DND-41 (cell line): ENCODE measurements around the gene WDR90.

ENCODE experiments used
- ATAC-seq: fragments of 200-7000 bp; cut with Tn5 transposase; 3 replicates; pipeline ENCODE4 v1.9.1; 2021; ENCODE audit warnings: low read depth; ENCODE audit not compliant: insufficient read depth
- DNase-seq: peaks from one replicate; pipeline ENCODE4 v3.0.0-alpha.2; 2020
- H2AFZ ChIP-seq: 2 replicates; pipeline ENCODE4 v1.6.0; 2012; ENCODE audit warnings: low read depth, low read length
- H3K27ac ChIP-seq: 2 replicates; pipeline ENCODE4 v1.5.1; 2012; ENCODE audit warnings: low read length, inconsistent platforms
- H3K27me3 ChIP-seq: fragments of 200-600 bp; sonication (generic); 2 replicates; pipeline ENCODE4 v1.6.0; 2012; ENCODE audit warnings: low read length, mild to moderate bottlenecking, inconsistent platforms; ENCODE audit not compliant: insufficient read depth, poor library complexity
- H3K36me3 ChIP-seq: 2 replicates; pipeline ENCODE4 v1.5.1; 2012; ENCODE audit warnings: low read length, inconsistent platforms; ENCODE audit not compliant: insufficient read depth
- H3K4me1 ChIP-seq: 2 replicates; pipeline ENCODE4 v1.5.1; 2012; ENCODE audit warnings: mild to moderate bottlenecking, low read length; ENCODE audit not compliant: insufficient read depth
- H3K4me2 ChIP-seq: 2 replicates; pipeline ENCODE4 v1.6.0; 2012; ENCODE audit warnings: mild to moderate bottlenecking, moderate library complexity, low read length, inconsistent platforms; ENCODE audit not compliant: insufficient read depth
- H3K4me3 ChIP-seq, 2 experiments: fragments of 200-600 bp in 1 of 2; shearing (Covaris generic) in 1 of 2; 2 replicates each; pipeline ENCODE4 v1.5.1; 2012 to 2016; ENCODE audit warnings: inconsistent platforms in 2 of 2, low read length in 2 of 2, mild to moderate bottlenecking in 2 of 2, low read depth in 1 of 2, moderate library complexity in 1 of 2
- H3K79me2 ChIP-seq: 2 replicates; pipeline ENCODE4 v1.6.0; 2012; ENCODE audit warnings: low read length, inconsistent platforms; ENCODE audit not compliant: insufficient read depth
- H3K9ac ChIP-seq: 2 replicates; pipeline ENCODE4 v1.6.0; 2012; ENCODE audit warnings: low read depth, mild to moderate bottlenecking, inconsistent platforms, low read length, moderate library complexity
- H3K9me3 ChIP-seq: 2 replicates; pipeline ENCODE4 v1.5.1; 2012; ENCODE audit warnings: low read length, moderate library complexity, mild to moderate bottlenecking, inconsistent platforms; ENCODE audit not compliant: insufficient read depth, severe bottlenecking
- H4K20me1 ChIP-seq: 2 replicates; pipeline ENCODE4 v1.6.0; 2012; ENCODE audit warnings: low read length; ENCODE audit not compliant: insufficient read depth
- EZH2 ChIP-seq: IDR thresholded peaks from 3 replicates; pipeline ENCODE4 v1.6.1; 2012; ENCODE audit warnings: borderline replicate concordance, low read depth, mild to moderate bottlenecking, moderate library complexity, low read length, inconsistent platforms; ENCODE audit not compliant: severe bottlenecking
- TF ChIP-seq, protein P1 (sequence below): IDR thresholded peaks from 2 replicates; pipeline ENCODE4 v1.5.1; 2012; ENCODE audit warnings: borderline replicate concordance, low read length, moderate library complexity, mild to moderate bottlenecking; ENCODE audit not compliant: poor library complexity, severe bottlenecking; ENCODE audit errors: extremely low read depth

The WDR90 gene

GRCh38 chr16:651844-652243 lies 2.7 kb downstream of the WDR90 start:
- H3K27ac ChIP-seq: no peak overlapping the region
- no peak overlapping the region for H2AFZ ChIP-seq
- peaks cover 29% of the 10 kb centered on the region for H3K4me1 ChIP-seq
- ATAC-seq: no peak
- DNase-seq: no peak
- H4K20me1 ChIP-seq: 0 out of 2 replicates have a peak, but pooled peaks cover 3% of the 10 kb centered on the region
- no peaks in the 10 kb centered on the region for H3K27me3 ChIP-seq
- H3K9me3 ChIP-seq: no peaks in the 10 kb centered on the region
- H3K9ac ChIP-seq: no peak overlapping the region
- no peak for TF ChIP-seq EZH2
- TF ChIP-seq, protein P1, sequence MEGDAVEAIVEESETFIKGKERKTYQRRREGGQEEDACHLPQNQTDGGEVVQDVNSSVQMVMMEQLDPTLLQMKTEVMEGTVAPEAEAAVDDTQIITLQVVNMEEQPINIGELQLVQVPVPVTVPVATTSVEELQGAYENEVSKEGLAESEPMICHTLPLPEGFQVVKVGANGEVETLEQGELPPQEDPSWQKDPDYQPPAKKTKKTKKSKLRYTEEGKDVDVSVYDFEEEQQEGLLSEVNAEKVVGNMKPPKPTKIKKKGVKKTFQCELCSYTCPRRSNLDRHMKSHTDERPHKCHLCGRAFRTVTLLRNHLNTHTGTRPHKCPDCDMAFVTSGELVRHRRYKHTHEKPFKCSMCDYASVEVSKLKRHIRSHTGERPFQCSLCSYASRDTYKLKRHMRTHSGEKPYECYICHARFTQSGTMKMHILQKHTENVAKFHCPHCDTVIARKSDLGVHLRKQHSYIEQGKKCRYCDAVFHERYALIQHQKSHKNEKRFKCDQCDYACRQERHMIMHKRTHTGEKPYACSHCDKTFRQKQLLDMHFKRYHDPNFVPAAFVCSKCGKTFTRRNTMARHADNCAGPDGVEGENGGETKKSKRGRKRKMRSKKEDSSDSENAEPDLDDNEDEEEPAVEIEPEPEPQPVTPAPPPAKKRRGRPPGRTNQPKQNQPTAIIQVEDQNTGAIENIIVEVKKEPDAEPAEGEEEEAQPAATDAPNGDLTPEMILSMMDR: no peak
- peaks cover 60% of the 10 kb centered on the region for H3K36me3 ChIP-seq
- no peak overlapping the region for H3K4me2 ChIP-seq
- H3K4me3 ChIP-seq: no peak overlapping the region
- H3K79me2 ChIP-seq: peaks cover 38% of the 10 kb centered on the region

GRCh38 chr16:652454-653305 lies 3.5 kb downstream of the WDR90 start:
- no peak overlapping the region for H3K27ac ChIP-seq
- ATAC-seq (no peak), DNase-seq (no peak)
- no peak overlapping the region for H3K4me2 ChIP-seq
- H3K9ac ChIP-seq: no peak overlapping the region
- no peaks in the 10 kb centered on the region for H3K27me3 ChIP-seq
- TF ChIP-seq EZH2: no peak
- TF ChIP-seq, protein P1: no peak
- H2AFZ ChIP-seq: no peak overlapping the region
- 0 out of 2 replicates have a peak, but pooled peaks cover under 1% of the 10 kb centered on the region for H4K20me1 ChIP-seq
- H3K79me2 ChIP-seq: peaks cover 32% of the 10 kb centered on the region
- peaks cover 68% of the 10 kb centered on the region for H3K36me3 ChIP-seq
- H3K9me3 ChIP-seq: no peaks in the 10 kb centered on the region
- H3K4me1 ChIP-seq: peaks cover 24% of the 10 kb centered on the region
- no peak overlapping the region for H3K4me3 ChIP-seq

DNA sequence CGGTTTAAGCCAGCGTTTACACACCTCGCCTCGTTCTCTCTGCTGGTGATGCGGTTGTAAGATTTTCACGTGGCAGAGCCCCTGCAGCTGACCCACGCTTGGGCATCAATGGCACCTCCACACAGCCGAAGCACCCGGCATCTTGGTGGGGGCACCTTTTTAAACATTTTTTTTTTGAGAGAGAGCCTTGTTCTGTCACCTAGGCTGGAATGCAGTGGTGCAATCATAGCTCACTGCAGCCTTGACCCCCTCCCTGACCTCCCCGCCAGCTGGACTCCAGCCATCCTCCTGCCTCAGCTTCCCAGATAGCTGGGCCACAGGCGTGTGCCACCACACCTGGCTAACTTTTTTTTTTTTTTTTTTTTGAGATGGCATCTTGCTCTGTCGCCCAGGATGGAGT lies 4.9 kb downstream of the WDR90 start:
- peaks cover 81% of the 10 kb centered on the region for H3K36me3 ChIP-seq
- DNase-seq: no peak
- peaks cover 15% of the 10 kb centered on the region for H3K4me1 ChIP-seq
- no peaks in the 10 kb centered on the region for H3K27me3 ChIP-seq
- H2AFZ ChIP-seq: no peak overlapping the region
- H3K9ac ChIP-seq: no peak overlapping the region
- H3K4me2 ChIP-seq: no peak overlapping the region
- H3K79me2 ChIP-seq: peaks cover 18% of the 10 kb centered on the region
- H3K9me3 ChIP-seq: no peaks in the 10 kb centered on the region
- TF ChIP-seq, protein P1: no peak
- no peak for TF ChIP-seq EZH2
- no peak overlapping the region for H3K4me3 ChIP-seq
- ATAC-seq: no peak
- no peak overlapping the region for H3K27ac ChIP-seq
- H4K20me1 ChIP-seq: peaks cover 8% of the 10 kb centered on the region
